DOHH2 (cell line): ENCODE measurements around the gene CCDC30.

ENCODE experiments used
- CTCF ChIP-seq: fragments of 200-600 bp; sonication (generic); IDR thresholded peaks from one replicate; pipeline ENCODE4 v1.5.1; 2014; ENCODE audit warnings: antibody characterized with exemption, mild to moderate bottlenecking, low read depth, low read length; ENCODE audit not compliant: poor library complexity, severe bottlenecking
- EZH2phosphoT487 ChIP-seq: fragments of 200-600 bp; sonication (generic); IDR thresholded peaks from 2 replicates; pipeline ENCODE4 v1.6.1; 2017; ENCODE audit warnings: borderline replicate concordance, mild to moderate bottlenecking, antibody characterized with exemption, low read length, moderate library complexity, mixed read lengths

GRCh38 chr1:42690477-42691156 is 227.5 kb downstream of the CCDC30 start:
- TF ChIP-seq CTCF (peak; percentile 13), EZH2phosphoT487 (no peak)
